OCI-LY7 (cell line): Measurements from ENCODE around the gene THRSP. TPM values are rescaled to one million over a fixed set of nuclear protein-coding genes. Genes with fewer than 3 reads are reported as not detected.

ENCODE experiments used
- BruUV-seq: library from RNA; stranded (reverse); fragments of 400-500 nt; replicated peaks from 2 replicates; lab custom pipeline; 2021; lab: Mats Ljungman, UMichigan
- CTCF ChIA-PET: fragments of 300-600 bp; sonication (Branson Sonifier 250); formaldehyde crosslinking; loops from one replicate; lab custom pipeline; 2022; ENCODE audit warnings: antibody characterized with exemption; ENCODE audit not compliant: unreplicated experiment; lab: Charles Lee
- POLR2A ChIA-PET: fragments of 300-600 bp; sonication (Branson Sonifier 250); formaldehyde crosslinking; loops from one replicate; lab custom pipeline; 2022; ENCODE audit warnings: antibody characterized with exemption; lab: Charles Lee
- DNase-seq: peaks from one replicate; pipeline ENCODE4 v3.0.0-alpha.2; 2015; ENCODE audit warnings: low spot score
- H2AFZ ChIP-seq: fragments of 200-600 bp; sonication (generic), shearing (Covaris generic); 2 replicates; pipeline ENCODE4 v1.6.1; 2014; ENCODE audit warnings: mild to moderate bottlenecking, antibody characterized with exemption, low read length, moderate library complexity
- H3K27ac ChIP-seq: fragments of 200-600 bp; sonication (generic); 2 replicates; pipeline ENCODE4 v1.5.1; 2014; ENCODE audit warnings: mixed run types, low read depth, mild to moderate bottlenecking, moderate library complexity, low read length, inconsistent platforms; ENCODE audit not compliant: poor library complexity, severe bottlenecking
- H3K36me3 ChIP-seq: fragments of 200-600 bp; sonication (generic); 2 replicates; pipeline ENCODE4 v1.6.1; 2014; ENCODE audit warnings: mild to moderate bottlenecking, antibody characterized with exemption, low read length, moderate library complexity, mixed read lengths; ENCODE audit not compliant: insufficient read depth
- H3K4me1 ChIP-seq: fragments of 200-600 bp; sonication (generic); 2 replicates; pipeline ENCODE4 v1.5.1; 2014; ENCODE audit warnings: mild to moderate bottlenecking, low read length; ENCODE audit not compliant: insufficient read depth, poor library complexity, severe bottlenecking
- H3K4me2 ChIP-seq: fragments of 200-600 bp; sonication (generic); 2 replicates; pipeline ENCODE4 v1.6.1; 2014; ENCODE audit warnings: mild to moderate bottlenecking, low read length
- H3K4me3 ChIP-seq: fragments of 200-600 bp; sonication (generic); 2 replicates; pipeline ENCODE4 v1.5.1; 2014; ENCODE audit warnings: mild to moderate bottlenecking, low read depth, low read length; ENCODE audit not compliant: poor library complexity, severe bottlenecking
- H3K79me2 ChIP-seq: fragments of 200-600 bp; sonication (generic); 2 replicates; pipeline ENCODE4 v1.6.1; 2016; ENCODE audit warnings: low read depth, mild to moderate bottlenecking, low read length, moderate library complexity, mixed read lengths; ENCODE audit not compliant: insufficient read depth
- H3K9me2 ChIP-seq: fragments of 200-600 bp; sonication (generic); 2 replicates; pipeline ENCODE4 v1.6.1; 2016; ENCODE audit warnings: mild to moderate bottlenecking, low read length, mixed read lengths; ENCODE audit not compliant: insufficient read depth
- H3K9me3 ChIP-seq: fragments of 200-600 bp; sonication (generic); 2 replicates; pipeline ENCODE4 v1.6.1; 2014; ENCODE audit warnings: mild to moderate bottlenecking, mixed run types, low read length, mixed read lengths
- H4K20me1 ChIP-seq: fragments of 200-600 bp; sonication (generic); 2 replicates; pipeline ENCODE4 v1.6.1; 2014; ENCODE audit warnings: mild to moderate bottlenecking, antibody characterized with exemption, low read length, moderate library complexity, mixed read lengths; ENCODE audit not compliant: insufficient read depth
- CTCF ChIP-seq: fragments of 200-600 bp; sonication (generic); conservative IDR thresholded peaks from 2 replicates; pipeline ENCODE4 v1.5.1; 2014; ENCODE audit warnings: mild to moderate bottlenecking, antibody characterized with exemption, low read length, moderate library complexity, mixed read lengths
- EZH2phosphoT487 ChIP-seq: fragments of 200-600 bp; sonication (generic); IDR thresholded peaks from 2 replicates; pipeline ENCODE4 v1.6.1; 2018; ENCODE audit warnings: low read depth, borderline replicate concordance, mild to moderate bottlenecking, mixed run types, antibody characterized with exemption, low read length, moderate library complexity, mixed read lengths
- intact Hi-C: fragments of 100-400 bp; cut with micrococcal nuclease; formaldehyde crosslinking; loops from one replicate; pipeline ENCODE4 v1.10.0; 2022; ENCODE audit not compliant: unreplicated experiment
- total RNA-seq, 2 experiments: library from RNA; depleted of rRNA in 1 of 2; stranded (reverse); fragments of >200 nt in 1 of 2; shearing (Covaris generic) in 1 of 2; gene quantifications; 2 replicates each; pipeline ENCODE4 v1.2.3, GENCODE V29; 2014 to 2022

THRSP gene
- total RNA-seq, 2 experiments from 2014 or later: not detected

GRCh38 chr11:78022397-78023396 lies 41.0 kb upstream of the THRSP start, which contains the start of gene KCTD14:
Gene KCTD14, minus strand, starts transcription at chr11:78023276. Its CDS starts 27 bp downstream, at chr11:78023249.
- CTCF ChIA-PET: interaction anchor here (0.6 kb wide), 1 partner anchor 91 kb away, joined by 3 read pairs; no protein-coding TSS in a partner anchor
- intact Hi-C loops: no loop called here

GRCh38 chr11:78023426-78023825 lies 40.2 kb upstream of the THRSP start:
- H3K27ac ChIP-seq: no peak overlapping the region
- H3K79me2 ChIP-seq: no peaks in the 10 kb centered on the region
- TF ChIP-seq EZH2phosphoT487 (no peak), CTCF (no peak)
- intact Hi-C loops: no loop called here
- ChIA-PET POLR2A (interaction anchor here (1.2 to 1.3 kb wide), 2 partner anchors 11 to 16 kb away, joined by 3 read pairs; no protein-coding TSS in a partner anchor), CTCF (no interaction called here)
- no peaks in the 10 kb centered on the region for H4K20me1 ChIP-seq
- no peaks in the 10 kb centered on the region for H3K36me3 ChIP-seq
- no peaks in the 10 kb centered on the region for H3K9me3 ChIP-seq
- H3K4me1 ChIP-seq: no peaks in the 10 kb centered on the region
- BruUV-seq: no TSS peak
- H3K4me2 ChIP-seq: no peak overlapping the region
- no peak for DNase-seq
- H3K9me2 ChIP-seq: no peaks in the 10 kb centered on the region
- no peak overlapping the region for H3K4me3 ChIP-seq
- no peak overlapping the region for H2AFZ ChIP-seq

More at GRCh38 chr11:78022397-78023396, 41.0 kb upstream of the THRSP start, which contains the start of gene KCTD14:
- Histone ChIP-seq H3K9me2 (no peaks in the 10 kb centered on the region), H3K36me3 (no peaks in the 10 kb centered on the region), H3K4me2 (no peak within 1 kb of the TSS), H3K27ac (no peak within 1 kb of the TSS), H3K9me3 (no peaks in the 10 kb centered on the region), H3K4me3 (no peak within 1 kb of the TSS), H3K79me2 (no peaks in the 10 kb centered on the region), H4K20me1 (no peaks in the 10 kb centered on the region), H2AFZ (no peak within 1 kb of the TSS), H3K4me1 (no peaks in the 10 kb centered on the region)
- TF ChIP-seq EZH2phosphoT487 (no peak), CTCF (no peak)
- POLR2A ChIA-PET: interaction anchor here (0.7 kb wide), 1 partner anchor 38 kb away, joined by 4 read pairs; no protein-coding TSS in a partner anchor
- no peak for DNase-seq
- BruUV-seq: no TSS peak
